Astrocyte (in vitro differentiated cells and primary cell): Measurements from ENCODE around the gene ESYT3. TPM values are rescaled to one million over a fixed set of nuclear protein-coding genes. Genes with fewer than 3 reads are reported as not detected.
"Not testable (repeated sequence)": the region's sequence is repeated elsewhere in the genome, so short reads cannot be mapped to it uniquely, and the experiment has no call there.

Experiments
- DNase-seq: peaks from one replicate; pipeline ENCODE4 v3.0.0-alpha.2; 2010; ENCODE audit warnings: low read depth
- FAIRE-seq: peaks from 2 replicates; lab custom pipeline; 2011; peaks lifted over from hg19 to GRCh38; lab: Jason Lieb, UNC
- H2AFZ ChIP-seq: 2 replicates; pipeline ENCODE4 v1.6.0; 2012; ENCODE audit warnings: low read depth, low read length, inconsistent platforms
- H3K27ac ChIP-seq: 2 replicates; pipeline ENCODE4 v1.5.1; 2011; ENCODE audit warnings: low read depth, low read length, inconsistent platforms
- H3K27me3 ChIP-seq: 2 replicates; pipeline ENCODE4 v1.6.0; 2011; ENCODE audit warnings: low read length, inconsistent platforms; ENCODE audit not compliant: insufficient read depth
- H3K36me3 ChIP-seq: 2 replicates; pipeline ENCODE4 v1.5.1; 2011; ENCODE audit warnings: low read length, inconsistent platforms; ENCODE audit not compliant: insufficient read depth
- H3K4me1 ChIP-seq: 2 replicates; pipeline ENCODE4 v1.5.1; 2011; ENCODE audit warnings: low read length, inconsistent platforms; ENCODE audit not compliant: insufficient read depth
- H3K4me2 ChIP-seq: 2 replicates; pipeline ENCODE4 v1.6.0; 2012; ENCODE audit warnings: low read length, inconsistent platforms
- H3K4me3 ChIP-seq: 2 replicates; pipeline ENCODE4 v1.5.1; 2011; ENCODE audit warnings: low read depth, mild to moderate bottlenecking, low read length, inconsistent platforms; ENCODE audit not compliant: insufficient read depth
- H3K79me2 ChIP-seq: 2 replicates; pipeline ENCODE4 v1.6.0; 2012; ENCODE audit warnings: mild to moderate bottlenecking, low read length, inconsistent platforms; ENCODE audit not compliant: insufficient read depth
- H3K9ac ChIP-seq: 2 replicates; pipeline ENCODE4 v1.6.0; 2012; ENCODE audit warnings: mild to moderate bottlenecking, low read length, inconsistent platforms
- H3K9me3 ChIP-seq: 2 replicates; pipeline ENCODE4 v1.5.1; 2012; ENCODE audit warnings: low read depth, mild to moderate bottlenecking, low read length, inconsistent platforms; ENCODE audit not compliant: insufficient read depth
- H4K20me1 ChIP-seq: 2 replicates; pipeline ENCODE4 v1.6.0; 2012; ENCODE audit warnings: low read length, inconsistent platforms; ENCODE audit not compliant: insufficient read depth
- H3K27ac Mint-ChIP-seq: one replicate; pipeline ENCODE4 v1.8.0; 2021; ENCODE audit warnings: mild to moderate bottlenecking, mixed read lengths; ENCODE audit not compliant: unreplicated experiment
- H3K27me3 Mint-ChIP-seq: one replicate; pipeline ENCODE4 v1.8.0; 2021; ENCODE audit warnings: low read depth, mixed read lengths; ENCODE audit not compliant: unreplicated experiment
- H3K36me3 Mint-ChIP-seq: one replicate; pipeline ENCODE4 v1.8.0; 2021; ENCODE audit warnings: low read depth, mixed read lengths; ENCODE audit not compliant: unreplicated experiment
- H3K4me1 Mint-ChIP-seq: one replicate; pipeline ENCODE4 v1.8.0; 2021; ENCODE audit warnings: low read depth, mixed read lengths; ENCODE audit not compliant: unreplicated experiment
- H3K4me3 Mint-ChIP-seq: one replicate; pipeline ENCODE4 v1.8.0; 2021; ENCODE audit warnings: mild to moderate bottlenecking, moderate library complexity, mixed read lengths; ENCODE audit not compliant: unreplicated experiment
- H3K9me3 Mint-ChIP-seq: one replicate; pipeline ENCODE4 v1.8.0; 2021; ENCODE audit warnings: mild to moderate bottlenecking, mixed read lengths; ENCODE audit not compliant: unreplicated experiment
- CTCF ChIP-seq: IDR thresholded peaks from 2 replicates; pipeline ENCODE4 v1.5.1; 2011; ENCODE audit warnings: low read depth, mild to moderate bottlenecking, inconsistent platforms, low read length, moderate library complexity; ENCODE audit not compliant: insufficient read depth
- EZH2 ChIP-seq: IDR thresholded peaks from 2 replicates; pipeline ENCODE4 v1.6.1; 2012; ENCODE audit warnings: mild to moderate bottlenecking, low read length, inconsistent platforms; ENCODE audit not compliant: insufficient read depth
- total RNA-seq: library from RNA; stranded (reverse); gene quantifications from 2 replicates; pipeline ENCODE4 v1.2.1, GENCODE V29; 2021

Gene ESYT3
- total RNA-seq, 1 donor from 2014 or later, result 2.0 TPM

GRCh38 chr3:138494607-138494929, 60.2 kb downstream of the ESYT3 start:
- no peak overlapping the region for H3K9ac ChIP-seq

GRCh38 chr3:138495638-138496037, 61.2 kb downstream of the ESYT3 start:
- H3K4me1 Mint-ChIP-seq, H3K27me3 ChIP-seq, H3K79me2 ChIP-seq, H3K36me3 Mint-ChIP-seq, FAIRE-seq, H3K4me3 ChIP-seq, H3K4me1 ChIP-seq, H3K4me3 Mint-ChIP-seq, H3K36me3 ChIP-seq, DNase-seq, H3K27ac Mint-ChIP-seq, H3K27me3 Mint-ChIP-seq, H3K4me2 ChIP-seq, H3K9me3 ChIP-seq, H3K9ac ChIP-seq, H4K20me1 ChIP-seq, H3K27ac ChIP-seq, H3K9me3 Mint-ChIP-seq, H2AFZ ChIP-seq: not testable (repeated sequence)

More at GRCh38 chr3:138494607-138494929, 60.2 kb downstream of the ESYT3 start:
- Mint-ChIP-seq H3K36me3 (peaks cover 3% of the 10 kb centered on the region), H3K4me1 (peaks cover 6% of the 10 kb centered on the region), H3K4me3 (no peak overlapping the region), H3K27me3 (no peaks in the 10 kb centered on the region), H3K27ac (no peak overlapping the region), H3K9me3 (peaks cover 6% of the 10 kb centered on the region)
- Histone ChIP-seq H3K4me1 (no peaks in the 10 kb centered on the region), H3K4me2 (no peak overlapping the region), H3K36me3 (no peaks in the 10 kb centered on the region), H3K27ac (no peak overlapping the region), H4K20me1 (no peaks in the 10 kb centered on the region), H3K27me3 (no peaks in the 10 kb centered on the region), H2AFZ (no peak overlapping the region), H3K9me3 (no peaks in the 10 kb centered on the region), H3K4me3 (no peak overlapping the region), H3K79me2 (no peaks in the 10 kb centered on the region)
- FAIRE-seq, result no peak
- TF ChIP-seq EZH2 (no peak), CTCF (no peak)
- DNase-seq, result no peak

- Histone ChIP-seq H3K4me1 (no peaks in the 10 kb centered on the region), H3K36me3 (no peaks in the 10 kb centered on the region), H3K27me3 (no peaks in the 10 kb centered on the region), H3K9ac (no peak overlapping the region), H3K9me3 (no peaks in the 10 kb centered on the region), H4K20me1 (no peaks in the 10 kb centered on the region), H3K79me2 (no peaks in the 10 kb centered on the region), H3K4me2 (no peak overlapping the region), H3K4me3 (no peak overlapping the region), H3K27ac (no peak overlapping the region), H2AFZ (no peak overlapping the region)
- FAIRE-seq, result no peak
- TF ChIP-seq EZH2 (no peak), CTCF (no peak)
- Mint-ChIP-seq H3K36me3 (peaks cover 6% of the 10 kb centered on the region), H3K4me3 (no peak overlapping the region), H3K27ac (no peak overlapping the region), H3K4me1 (peaks cover 6% of the 10 kb centered on the region), H3K9me3 (peaks cover 2% of the 10 kb centered on the region), H3K27me3 (no peaks in the 10 kb centered on the region)
- no peak for DNase-seq
These were observed 62.0 kb downstream of the ESYT3 start for GRCh38 chr3:138496436-138496835.
